GM12891 (cell line): ENCODE data around the gene FUT6.

Source experiments
- POLR2A ChIP-seq: IDR thresholded peaks from 2 replicates; pipeline ENCODE4 v1.6.1; 2011; ENCODE audit warnings: low read depth, low read length, control low read depth
- POLR2AphosphoS5 ChIP-seq: IDR thresholded peaks from 2 replicates; pipeline ENCODE4 v1.6.1; 2011; ENCODE audit warnings: low read depth, low read length, control low read depth
- POU2F2 ChIP-seq: IDR thresholded peaks from 2 replicates; pipeline ENCODE4 v1.6.1; 2011; ENCODE audit warnings: low read depth, mild to moderate bottlenecking, control low read depth, low read length, moderate library complexity
- TAF1 ChIP-seq: IDR thresholded peaks from 2 replicates; pipeline ENCODE4 v1.6.1; 2011; ENCODE audit warnings: low read depth, low read length, control low read depth

DNA sequence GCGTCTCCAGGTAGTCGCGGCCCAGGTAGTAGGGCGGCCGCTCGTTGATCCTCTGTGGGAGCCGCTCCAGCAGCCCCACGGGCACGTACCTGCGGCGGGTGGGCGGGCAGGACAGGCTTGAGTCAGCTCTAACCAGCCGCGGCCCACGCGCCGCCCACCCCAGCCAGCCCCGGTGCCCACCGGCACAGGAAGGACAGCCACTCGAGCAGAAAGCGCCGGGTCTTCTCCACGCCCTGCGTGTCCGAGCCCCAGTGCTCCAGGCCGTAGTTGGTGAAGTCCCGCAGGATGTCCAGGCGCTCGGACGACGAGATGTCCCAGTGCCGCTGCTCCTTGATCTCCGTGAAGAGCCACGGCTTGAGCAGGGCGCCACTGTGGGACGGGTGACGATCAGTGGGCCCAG, 54.1 kb downstream of the FUT6 start:
- TF ChIP-seq POLR2AphosphoS5: no peak
- TF ChIP-seq TAF1: no peak
- no peak for TF ChIP-seq POLR2A
- TF ChIP-seq POU2F2: no peak
